ENCODE data around the gene SCUBE2. TPM values are rescaled to one million over a fixed set of nuclear protein-coding genes. Genes with fewer than 3 reads are reported as not detected.

SCUBE2 gene
- polyA plus RNA-seq, 2 of the 4 experiments (the other 2 are of a cell fraction) = 0.49 to 0.63 TPM

GRCh38 chr11:9046481-9046880, 44.9 kb downstream of the SCUBE2 start:
- no peak for TF ChIP-seq ZNF302 (CRISPR knock-in tag; IDR thresholded peaks at IDR 0.05)
- no peak for TF ChIP-seq RNF2 (IDR thresholded peaks at IDR 0.05; ENCODE audit: borderline replicate concordance, low read depth)
- TF ChIP-seq BHLHE40 (IDR thresholded peaks at IDR 0.05; ENCODE audit: low read depth, low read length) = no peak
- no peak for TF ChIP-seq HEYL (CRISPR knock-in tag; IDR thresholded peaks at IDR 0.05)
- TF ChIP-seq HOXB13 (CRISPR knock-in tag; IDR thresholded peaks at IDR 0.05; ENCODE audit: low read depth) = no peak
- TF ChIP-seq ZSCAN20 (CRISPR knock-in tag; IDR thresholded peaks at IDR 0.05) = no peak
- no peak for TF ChIP-seq MAX (IDR thresholded peaks at IDR 0.05)
- TF ChIP-seq FOSL2 (IDR thresholded peaks at IDR 0.05) = no peak
- no peak for TF ChIP-seq FOSL2 (CRISPR knock-in tag; IDR thresholded peaks at IDR 0.05)
- no peak for TF ChIP-seq HMGXB4 (CRISPR knock-in tag; IDR thresholded peaks at IDR 0.05; ENCODE audit: borderline replicate concordance)
- TF ChIP-seq HDAC2 (IDR thresholded peaks at IDR 0.05) = no peak
- TF ChIP-seq EP300 (IDR thresholded peaks at IDR 0.05) = no peak
- TF ChIP-seq HOXB5 (CRISPR knock-in tag; IDR thresholded peaks at IDR 0.05) = no peak
- TF ChIP-seq HOXA7 (CRISPR knock-in tag; IDR thresholded peaks at IDR 0.05) = no peak
- TF ChIP-seq JUN (IDR thresholded peaks at IDR 0.05) = no peak
- no peak for TF ChIP-seq CHD4 (IDR thresholded peaks at IDR 0.05; ENCODE audit: borderline replicate concordance)
- no peak for ATAC-seq
- no peak for DNase-seq (ENCODE audit: low read depth in 1 of 2, low spot score in 1 of 2)
- H3K4me1 ChIP-seq = no peaks in the 10 kb centered on the region
- WGBS (ENCODE audit: missing lambda C conversion rate) = 78% methylated on average over 4 of the region's 4 CpGs
- CTCF ChIA-PET = interaction anchor here (0.7 to 1.7 kb wide), 4 partner anchors 15 to 455 kb away, joined by 3 to 4 read pairs (median 4); no protein-coding TSS in a partner anchor
- FAIRE-seq = no peak
- POLR2A ChIA-PET = no interaction called here
- H3K9me3 ChIP-seq = peaks cover 2% of the 10 kb centered on the region; the same call in 2 of the 3 replicates
- no peak overlapping the region for H3K4me2 ChIP-seq
- no peak overlapping the region for H3K27ac ChIP-seq
- no peak overlapping the region for H3K4me3 ChIP-seq

GRCh38 chr11:9042488-9042887, 48.9 kb downstream of the SCUBE2 start:
- no peak for ATAC-seq
- Histone ChIP-seq H3K4me3 (no peak overlapping the region), H3K9me3 (peaks cover 22% of the 10 kb centered on the region), H3K4me1 (no peaks in the 10 kb centered on the region), H3K27ac (no peak overlapping the region), H3K4me2 (no peak overlapping the region)
- DNase-seq (ENCODE audit: low read depth in 1 of 2, low spot score in 1 of 2) = no peak
- WGBS (ENCODE audit: missing lambda C conversion rate) = 0% methylated on average over 1 of the region's 1 CpG
- CTCF ChIA-PET = interaction anchor here (1.4 to 1.6 kb wide), 2 partner anchors 11 to 12 kb away, joined by 3 to 5 read pairs; no protein-coding TSS in a partner anchor
- no peak for TF ChIP-seq RFX5 (IDR thresholded peaks at IDR 0.05)
- TF ChIP-seq, protein P1, sequence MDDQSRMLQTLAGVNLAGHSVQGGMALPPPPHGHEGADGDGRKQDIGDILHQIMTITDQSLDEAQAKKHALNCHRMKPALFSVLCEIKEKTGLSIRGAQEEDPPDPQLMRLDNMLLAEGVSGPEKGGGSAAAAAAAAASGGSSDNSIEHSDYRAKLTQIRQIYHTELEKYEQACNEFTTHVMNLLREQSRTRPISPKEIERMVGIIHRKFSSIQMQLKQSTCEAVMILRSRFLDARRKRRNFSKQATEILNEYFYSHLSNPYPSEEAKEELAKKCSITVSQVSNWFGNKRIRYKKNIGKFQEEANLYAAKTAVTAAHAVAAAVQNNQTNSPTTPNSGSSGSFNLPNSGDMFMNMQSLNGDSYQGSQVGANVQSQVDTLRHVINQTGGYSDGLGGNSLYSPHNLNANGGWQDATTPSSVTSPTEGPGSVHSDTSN (IDR thresholded peaks at IDR 0.05) = no peak
- TF ChIP-seq HOXB5 (CRISPR knock-in tag; IDR thresholded peaks at IDR 0.05) = no peak
- no peak for TF ChIP-seq HOXB13 (CRISPR knock-in tag; IDR thresholded peaks at IDR 0.05; ENCODE audit: low read depth)
- FAIRE-seq = no peak
- POLR2A ChIA-PET = no interaction called here

GRCh38 chr11:9041747-9042146, 49.7 kb downstream of the SCUBE2 start:
- no peak overlapping the region for H3K4me3 ChIP-seq
- no peaks in the 10 kb centered on the region for H3K4me1 ChIP-seq
- H3K4me2 ChIP-seq = no peak overlapping the region
- TF ChIP-seq, protein P2, sequence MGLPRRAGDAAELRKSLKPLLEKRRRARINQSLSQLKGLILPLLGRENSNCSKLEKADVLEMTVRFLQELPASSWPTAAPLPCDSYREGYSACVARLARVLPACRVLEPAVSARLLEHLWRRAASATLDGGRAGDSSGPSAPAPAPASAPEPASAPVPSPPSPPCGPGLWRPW (IDR thresholded peaks at IDR 0.05) = no peak
- TF ChIP-seq NR3C1 (IDR thresholded peaks at IDR 0.05) (no peak), MAZ (IDR thresholded peaks at IDR 0.05; ENCODE audit: borderline replicate concordance, low read depth, low read length) (no peak), HOXA7 (CRISPR knock-in tag; IDR thresholded peaks at IDR 0.05) (no peak), FOSL2 (IDR thresholded peaks at IDR 0.05) (no peak), FOSL2 (CRISPR knock-in tag; IDR thresholded peaks at IDR 0.05) (no peak), SREBF2 (IDR thresholded peaks at IDR 0.05) (no peak), CHD4 (IDR thresholded peaks at IDR 0.05; ENCODE audit: borderline replicate concordance) (no peak), RAD21 (conservative IDR thresholded peaks at IDR 0.05 in 1 of 2, IDR thresholded peaks at IDR 0.05 in 1 of 2) (no peak), KDM1A (IDR thresholded peaks at IDR 0.05; ENCODE audit: low read depth) (no peak), FOSB (CRISPR knock-in tag; IDR thresholded peaks at IDR 0.05) (no peak), FOXS1 (CRISPR knock-in tag; IDR thresholded peaks at IDR 0.05) (no peak), RCOR1 (IDR thresholded peaks at IDR 0.05; ENCODE audit: low read depth, low read length) (no peak), NFE2L2 (conservative IDR thresholded peaks at IDR 0.05; ENCODE audit: low read length) (no peak)
- TF ChIP-seq, protein P1 (IDR thresholded peaks at IDR 0.05) = no peak
- TF ChIP-seq, protein P3, sequence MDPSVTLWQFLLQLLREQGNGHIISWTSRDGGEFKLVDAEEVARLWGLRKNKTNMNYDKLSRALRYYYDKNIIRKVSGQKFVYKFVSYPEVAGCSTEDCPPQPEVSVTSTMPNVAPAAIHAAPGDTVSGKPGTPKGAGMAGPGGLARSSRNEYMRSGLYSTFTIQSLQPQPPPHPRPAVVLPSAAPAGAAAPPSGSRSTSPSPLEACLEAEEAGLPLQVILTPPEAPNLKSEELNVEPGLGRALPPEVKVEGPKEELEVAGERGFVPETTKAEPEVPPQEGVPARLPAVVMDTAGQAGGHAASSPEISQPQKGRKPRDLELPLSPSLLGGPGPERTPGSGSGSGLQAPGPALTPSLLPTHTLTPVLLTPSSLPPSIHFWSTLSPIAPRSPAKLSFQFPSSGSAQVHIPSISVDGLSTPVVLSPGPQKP (IDR thresholded peaks at IDR 0.05; ENCODE audit: low read depth, low read length) = no peak
- no peak for DNase-seq (ENCODE audit: low read depth in 1 of 2, low spot score in 1 of 2)
- no peak overlapping the region for H3K27ac ChIP-seq
- ChIA-PET POLR2A (no interaction called here), CTCF (interaction anchor here (1.4 to 1.6 kb wide), 2 partner anchors 11 to 12 kb away, joined by 3 to 5 read pairs; no protein-coding TSS in a partner anchor)
- peaks cover 22% of the 10 kb centered on the region for H3K9me3 ChIP-seq
- FAIRE-seq = no peak
- no peak for ATAC-seq
- 34% methylated on average over 2 of the region's 2 CpGs for WGBS (ENCODE audit: missing lambda C conversion rate)

All from A549 (cell line).